GM12878 (cell line): Measurements from ENCODE around the gene CDR2L.

Experiments
- CTCF ChIP-seq, 3 experiments: IDR thresholded peaks in 2 of 3; conservative IDR thresholded peaks in 1 of 3; 2 replicates each; pipeline ENCODE4 v1.5.1; 2011; ENCODE audit warnings: low read depth in 3 of 3, low read length in 3 of 3, mild to moderate bottlenecking in 3 of 3, control low read depth in 2 of 3, moderate library complexity in 2 of 3, inconsistent platforms in 1 of 3, mixed read lengths in 1 of 3; ENCODE audit not compliant: control insufficient read depth in 2 of 3, insufficient read depth in 1 of 3; ENCODE audit errors: extremely low read depth in 1 of 3
- POLR2A ChIP-seq: IDR thresholded peaks from 2 replicates; pipeline ENCODE4 v1.6.1; 2011; ENCODE audit warnings: low read depth, mild to moderate bottlenecking, low read length
- RFX5 ChIP-seq: IDR thresholded peaks from 2 replicates; pipeline ENCODE4 v1.6.1; 2011; ENCODE audit warnings: low read depth, low read length, improper control_type of control experiment
- SMAD5 ChIP-seq: IDR thresholded peaks from 2 replicates; pipeline ENCODE4 v1.6.1; 2016; ENCODE audit warnings: antibody characterized with exemption, low read depth
- SREBF1 ChIP-seq: IDR thresholded peaks from 2 replicates; pipeline ENCODE4 v1.6.1; 2012; ENCODE audit warnings: mild to moderate bottlenecking, low read length

GRCh38 chr17:75041656-75042280 is 54.3 kb downstream of the CDR2L start:
- TF ChIP-seq POLR2A (no peak), CTCF (IDR thresholded peaks at IDR 0.05 in 2 of 3, conservative IDR thresholded peaks at IDR 0.05 in 1 of 3; ENCODE audit: control insufficient read depth in 2 of 3, extremely low read depth in 1 of 3, insufficient read depth in 1 of 3, low read depth in 3 of 3, low read length in 3 of 3) (no peak), RFX5 (no peak), SMAD5 (no peak), SREBF1 (no peak)
